ENCODE measurements around the gene SIRT2. TPM values are rescaled to one million over a fixed set of nuclear protein-coding genes. Genes with fewer than 3 reads are reported as not detected.

The SIRT2 gene
- total RNA-seq, 1 experiment from 2014 or later, result 15.4 TPM

DNA sequence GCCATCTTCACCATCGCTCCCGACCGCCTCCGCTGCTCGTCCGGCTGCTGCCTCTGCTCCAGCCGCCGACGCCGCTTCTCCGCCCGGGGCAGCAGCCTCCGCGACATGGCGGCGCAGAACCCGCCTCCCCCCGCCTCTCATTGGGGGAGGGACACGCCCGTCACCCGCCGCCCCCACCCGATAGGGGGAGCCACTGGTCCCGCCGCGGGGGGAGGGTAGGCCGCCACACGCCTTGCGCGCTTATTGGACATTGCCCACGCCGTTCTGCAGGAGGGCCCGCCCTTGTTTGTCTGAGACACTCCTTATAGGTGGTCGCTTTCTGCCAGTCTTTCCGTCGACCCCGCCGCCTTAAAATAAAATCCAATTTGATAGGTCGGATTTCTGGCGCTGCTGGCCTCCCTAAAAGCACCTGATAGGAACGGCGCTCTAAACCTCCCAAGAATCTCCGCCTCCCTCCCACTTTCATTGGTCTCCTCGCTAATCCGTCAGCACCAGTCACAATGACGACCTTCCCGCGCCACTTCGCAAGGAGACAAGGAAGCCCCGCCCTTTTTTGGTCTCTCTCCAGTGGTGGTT, 49.5 kb downstream of the SIRT2 start, which contains the start of gene HNRNPL (continued):
- TF ChIP-seq, protein P1, sequence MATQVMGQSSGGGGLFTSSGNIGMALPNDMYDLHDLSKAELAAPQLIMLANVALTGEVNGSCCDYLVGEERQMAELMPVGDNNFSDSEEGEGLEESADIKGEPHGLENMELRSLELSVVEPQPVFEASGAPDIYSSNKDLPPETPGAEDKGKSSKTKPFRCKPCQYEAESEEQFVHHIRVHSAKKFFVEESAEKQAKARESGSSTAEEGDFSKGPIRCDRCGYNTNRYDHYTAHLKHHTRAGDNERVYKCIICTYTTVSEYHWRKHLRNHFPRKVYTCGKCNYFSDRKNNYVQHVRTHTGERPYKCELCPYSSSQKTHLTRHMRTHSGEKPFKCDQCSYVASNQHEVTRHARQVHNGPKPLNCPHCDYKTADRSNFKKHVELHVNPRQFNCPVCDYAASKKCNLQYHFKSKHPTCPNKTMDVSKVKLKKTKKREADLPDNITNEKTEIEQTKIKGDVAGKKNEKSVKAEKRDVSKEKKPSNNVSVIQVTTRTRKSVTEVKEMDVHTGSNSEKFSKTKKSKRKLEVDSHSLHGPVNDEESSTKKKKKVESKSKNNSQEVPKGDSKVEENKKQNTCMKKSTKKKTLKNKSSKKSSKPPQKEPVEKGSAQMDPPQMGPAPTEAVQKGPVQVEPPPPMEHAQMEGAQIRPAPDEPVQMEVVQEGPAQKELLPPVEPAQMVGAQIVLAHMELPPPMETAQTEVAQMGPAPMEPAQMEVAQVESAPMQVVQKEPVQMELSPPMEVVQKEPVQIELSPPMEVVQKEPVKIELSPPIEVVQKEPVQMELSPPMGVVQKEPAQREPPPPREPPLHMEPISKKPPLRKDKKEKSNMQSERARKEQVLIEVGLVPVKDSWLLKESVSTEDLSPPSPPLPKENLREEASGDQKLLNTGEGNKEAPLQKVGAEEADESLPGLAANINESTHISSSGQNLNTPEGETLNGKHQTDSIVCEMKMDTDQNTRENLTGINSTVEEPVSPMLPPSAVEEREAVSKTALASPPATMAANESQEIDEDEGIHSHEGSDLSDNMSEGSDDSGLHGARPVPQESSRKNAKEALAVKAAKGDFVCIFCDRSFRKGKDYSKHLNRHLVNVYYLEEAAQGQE (IDR thresholded peaks at IDR 0.05; ENCODE audit: low read depth), result no peak
- TF ChIP-seq EGR1 (IDR thresholded peaks at IDR 0.05; ENCODE audit: low read depth) (no peak; the same call in 1 of the 2 replicates), ZNF274 (IDR thresholded peaks at IDR 0.05; ENCODE audit: low read depth, low read length) (no peak), CBX3 (IDR thresholded peaks at IDR 0.05; ENCODE audit: low read depth) (no peak), CTCF (IDR thresholded peaks at IDR 0.05 in 2 of 3, conservative IDR thresholded peaks at IDR 0.05 in 1 of 3; ENCODE audit: borderline replicate concordance in 1 of 3, insufficient read depth in 1 of 3, low read depth in 2 of 3, low read length in 2 of 3) (peak in 1 of 3 experiments; percentile 40; a peak in 3 of 6 replicates), YY1 (IDR thresholded peaks at IDR 0.05; ENCODE audit: extremely low read depth, insufficient replicate concordance, low read depth, low read length) (peak; percentile 85), POLR2A (IDR thresholded peaks at IDR 0.05; ENCODE audit: borderline replicate concordance, extremely low read depth, insufficient read depth, insufficient read length) (no peak), MAX (IDR thresholded peaks at IDR 0.05) (no peak), ELF1 (IDR thresholded peaks at IDR 0.05; ENCODE audit: borderline replicate concordance, low read depth) (no peak)

Data from HCT116 (cell line).